ENCODE data around the gene AP3B1.

DNA sequence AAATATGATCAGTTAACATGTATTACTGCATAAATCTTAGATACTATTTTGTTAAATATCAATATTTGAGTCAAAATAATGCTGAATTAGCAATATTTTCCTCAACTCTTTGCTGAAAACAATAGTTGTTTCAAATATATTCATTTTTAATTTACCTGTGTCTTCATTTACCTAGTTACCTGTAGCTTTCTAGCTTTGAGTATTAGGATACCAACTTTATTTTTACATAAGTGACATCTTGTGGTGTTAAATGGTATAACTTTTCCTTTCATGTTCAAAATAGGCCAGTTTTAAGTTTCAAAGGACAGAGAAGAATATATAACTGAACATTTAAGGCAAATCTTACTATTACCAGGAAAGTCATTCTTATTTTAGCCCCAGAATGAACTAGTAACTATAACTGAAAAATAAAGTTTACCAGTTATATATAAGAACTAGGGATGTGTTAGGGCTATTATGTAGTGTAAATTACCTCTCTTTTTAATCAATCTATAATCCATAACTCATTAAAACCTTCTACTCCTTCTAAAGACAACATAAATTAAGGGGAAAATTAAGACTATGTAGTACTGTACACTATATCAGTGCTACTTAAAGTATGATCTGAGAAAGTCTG is 25.3 kb downstream of the AP3B1 start:
- TF ChIP-seq TEAD4 (IDR thresholded peaks at IDR 0.05; ENCODE audit: low read depth, low read length) (no peak), KDM1A (IDR thresholded peaks at IDR 0.05; ENCODE audit: borderline replicate concordance, low read length) (no peak), EP300 (IDR thresholded peaks at IDR 0.05; ENCODE audit: borderline replicate concordance in 1 of 2, low read depth in 2 of 2, low read length in 2 of 2) (no peak), SUZ12 (IDR thresholded peaks at IDR 0.05; ENCODE audit: low read length) (no peak), CREB1 (IDR thresholded peaks at IDR 0.05) (no peak), RAD21 (IDR thresholded peaks at IDR 0.05 in 1 of 2, conservative IDR thresholded peaks at IDR 0.05 in 1 of 2; ENCODE audit: low read depth in 2 of 2, low read length in 2 of 2) (peak in 1 of 2 experiments; percentile 25; a peak in 2 of 4 replicates), POLR2A (IDR thresholded peaks at IDR 0.05; ENCODE audit: control extremely low read depth in 1 of 2, low read depth in 2 of 2, low read length in 2 of 2) (no peak), SIRT6 (IDR thresholded peaks at IDR 0.05; ENCODE audit: low read length) (no peak), TBP (IDR thresholded peaks at IDR 0.05; ENCODE audit: low read depth, low read length) (no peak), RFX5 (IDR thresholded peaks at IDR 0.05; ENCODE audit: borderline replicate concordance, low read depth, low read length) (no peak), TAF1 (IDR thresholded peaks at IDR 0.05; ENCODE audit: low read depth, low read length) (no peak)
- TF ChIP-seq, protein P1, sequence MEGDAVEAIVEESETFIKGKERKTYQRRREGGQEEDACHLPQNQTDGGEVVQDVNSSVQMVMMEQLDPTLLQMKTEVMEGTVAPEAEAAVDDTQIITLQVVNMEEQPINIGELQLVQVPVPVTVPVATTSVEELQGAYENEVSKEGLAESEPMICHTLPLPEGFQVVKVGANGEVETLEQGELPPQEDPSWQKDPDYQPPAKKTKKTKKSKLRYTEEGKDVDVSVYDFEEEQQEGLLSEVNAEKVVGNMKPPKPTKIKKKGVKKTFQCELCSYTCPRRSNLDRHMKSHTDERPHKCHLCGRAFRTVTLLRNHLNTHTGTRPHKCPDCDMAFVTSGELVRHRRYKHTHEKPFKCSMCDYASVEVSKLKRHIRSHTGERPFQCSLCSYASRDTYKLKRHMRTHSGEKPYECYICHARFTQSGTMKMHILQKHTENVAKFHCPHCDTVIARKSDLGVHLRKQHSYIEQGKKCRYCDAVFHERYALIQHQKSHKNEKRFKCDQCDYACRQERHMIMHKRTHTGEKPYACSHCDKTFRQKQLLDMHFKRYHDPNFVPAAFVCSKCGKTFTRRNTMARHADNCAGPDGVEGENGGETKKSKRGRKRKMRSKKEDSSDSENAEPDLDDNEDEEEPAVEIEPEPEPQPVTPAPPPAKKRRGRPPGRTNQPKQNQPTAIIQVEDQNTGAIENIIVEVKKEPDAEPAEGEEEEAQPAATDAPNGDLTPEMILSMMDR (IDR thresholded peaks at IDR 0.05; ENCODE audit: control extremely low read depth in 1 of 3, insufficient read depth in 1 of 3, low read depth in 1 of 3, low read length in 3 of 3): peak in 1 of 3 experiments; percentile 18; a peak in 1 of 4 replicates
- TF ChIP-seq, protein P2, sequence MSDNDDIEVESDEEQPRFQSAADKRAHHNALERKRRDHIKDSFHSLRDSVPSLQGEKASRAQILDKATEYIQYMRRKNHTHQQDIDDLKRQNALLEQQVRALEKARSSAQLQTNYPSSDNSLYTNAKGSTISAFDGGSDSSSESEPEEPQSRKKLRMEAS (IDR thresholded peaks at IDR 0.05): no peak

Data from H1 (cell line).